NT2/D1 (cell line): ENCODE results near the gene EPB41L3.

Source experiments
- SUZ12 ChIP-seq: IDR thresholded peaks from 2 replicates; pipeline ENCODE4 v1.6.1; 2011; ENCODE audit not compliant: insufficient read length, insufficient read depth; ENCODE audit errors: extremely low read depth
- YY1 ChIP-seq: IDR thresholded peaks from 2 replicates; pipeline ENCODE4 v1.6.1; 2011; ENCODE audit not compliant: insufficient read length, insufficient read depth
- ZNF274 ChIP-seq: IDR thresholded peaks from 2 replicates; pipeline ENCODE4 v1.6.1; 2011; ENCODE audit warnings: mild to moderate bottlenecking, low read depth, low read length

GRCh38 chr18:5521000-5521399 lies 22.8 kb downstream of the EPB41L3 start:
- TF ChIP-seq YY1 (no peak), ZNF274 (no peak), SUZ12 (no peak)
